ENCODE data around the gene MTPN. TPM values are rescaled to one million over a fixed set of nuclear protein-coding genes. Genes with fewer than 3 reads are reported as not detected.

The MTPN gene
- total RNA-seq, 5 donors from 2014 or later (not counting 1 experiment from before 2014, with no cell fraction given): 74.2 to 96.3 (median 84.1) TPM

GRCh38 chr7:135894816-135895215, 82.3 kb downstream of the MTPN start:
- ATAC-seq (replicated peaks in 1 of 4) (no peak), DNase-seq (no peak)
- no peaks in the 10 kb centered on the region for H3K36me3 ChIP-seq (ENCODE audit: control insufficient read depth in 2 of 2, extremely low read depth in 1 of 2, insufficient read depth in 1 of 2, low read length in 1 of 2)
- no peaks in the 10 kb centered on the region for H3K4me1 Mint-ChIP-seq
- no peak overlapping the region for H3K4me3 Mint-ChIP-seq
- H3K9me3 ChIP-seq: no peaks in the 10 kb centered on the region
- no peak overlapping the region for H3K4me3 ChIP-seq (ENCODE audit: control insufficient read depth in 1 of 2, extremely low read depth in 1 of 2, low read length in 1 of 2)
- WGBS (ENCODE audit: insufficient coverage): 100% methylated on average over 2 of the region's 3 CpGs
- no peak overlapping the region for H3K27ac ChIP-seq (ENCODE audit: low read length)
- no peaks in the 10 kb centered on the region for H3K9me3 Mint-ChIP-seq
- no peaks in the 10 kb centered on the region for H3K4me1 ChIP-seq (ENCODE audit: control insufficient read depth in 1 of 2, extremely low read depth in 1 of 2, insufficient read depth in 2 of 2, low read length in 2 of 2)
- ChIA-PET POLR2A (interaction anchor here in 1 of 2 donors (0.7 kb wide), 1 partner anchor 103 kb away, joined by 5 read pairs; no protein-coding TSS in a partner anchor), CTCF (no interaction called here)
- no peaks in the 10 kb centered on the region for H3K27me3 ChIP-seq (replicated peaks in 1 of 2; ENCODE audit: control insufficient read depth in 2 of 2, extremely low read depth in 1 of 2, insufficient read depth in 2 of 2, low read length in 1 of 2)
- no peaks in the 10 kb centered on the region for H3K36me3 Mint-ChIP-seq
- H3K27me3 Mint-ChIP-seq: no peaks in the 10 kb centered on the region
- H3K27ac Mint-ChIP-seq: no peak overlapping the region

DNA sequence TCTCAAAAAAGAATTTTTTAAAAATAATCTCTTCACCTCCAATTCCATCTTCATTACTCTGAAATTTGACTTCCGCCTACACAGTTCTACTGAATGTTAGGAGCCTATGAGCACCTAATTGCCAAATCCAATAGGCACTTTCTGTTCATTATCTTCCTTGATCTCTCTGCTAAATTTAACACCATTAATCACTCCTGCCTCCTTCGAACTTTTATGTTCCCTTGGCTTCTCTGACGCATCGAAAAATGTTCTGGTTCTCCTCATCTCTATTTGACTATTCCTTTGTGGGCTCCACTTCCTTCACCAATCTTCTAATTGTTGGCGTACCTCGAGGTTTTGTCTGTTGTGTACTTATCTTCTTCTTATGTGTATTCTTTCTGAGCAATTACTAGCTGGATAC, 87.3 kb downstream of the MTPN start:
- ATAC-seq (replicated peaks in 1 of 4) (no peak), DNase-seq (no peak)
- ChIA-PET CTCF (no interaction called here), POLR2A (no interaction called here)
- Histone ChIP-seq H3K27ac (ENCODE audit: low read length) (no peak overlapping the region), H3K27me3 (replicated peaks in 1 of 2; ENCODE audit: control insufficient read depth in 2 of 2, extremely low read depth in 1 of 2, insufficient read depth in 2 of 2, low read length in 1 of 2) (no peaks in the 10 kb centered on the region), H3K36me3 (ENCODE audit: control insufficient read depth in 2 of 2, extremely low read depth in 1 of 2, insufficient read depth in 1 of 2, low read length in 1 of 2) (no peaks in the 10 kb centered on the region), H3K4me3 (ENCODE audit: control insufficient read depth in 1 of 2, extremely low read depth in 1 of 2, low read length in 1 of 2) (no peak overlapping the region), H3K4me1 (ENCODE audit: control insufficient read depth in 1 of 2, extremely low read depth in 1 of 2, insufficient read depth in 2 of 2, low read length in 2 of 2) (no peaks in the 10 kb centered on the region), H3K9me3 (no peaks in the 10 kb centered on the region)
- no peaks in the 10 kb centered on the region for H3K36me3 Mint-ChIP-seq
- no peaks in the 10 kb centered on the region for H3K4me1 Mint-ChIP-seq
- 80% methylated on average over 2 of the region's 6 CpGs for WGBS (ENCODE audit: insufficient coverage)
- H3K27me3 Mint-ChIP-seq: no peaks in the 10 kb centered on the region
- H3K9me3 Mint-ChIP-seq: no peaks in the 10 kb centered on the region
- H3K4me3 Mint-ChIP-seq: no peak overlapping the region
- H3K27ac Mint-ChIP-seq: no peak overlapping the region

DNA sequence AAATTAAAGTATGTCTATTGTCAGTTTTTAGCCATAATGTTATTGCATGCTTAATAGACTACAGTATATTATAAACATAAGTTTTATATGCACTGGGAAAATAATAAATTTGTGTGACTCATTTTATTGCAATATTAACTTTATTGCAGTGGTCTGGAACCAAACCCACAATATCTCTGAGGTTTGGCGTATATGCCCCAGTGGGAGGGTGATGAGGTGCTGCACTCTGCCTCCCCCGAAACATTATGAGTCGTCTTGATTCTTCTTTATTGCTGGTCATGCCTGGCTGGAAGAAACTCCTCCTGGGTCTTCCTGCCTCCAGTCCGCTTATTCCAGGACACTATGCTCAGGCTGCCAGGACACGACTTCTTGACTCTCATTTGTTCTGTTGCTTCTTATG, 88.4 kb downstream of the MTPN start:
- H3K9me3 ChIP-seq: no peaks in the 10 kb centered on the region
- Mint-ChIP-seq H3K27me3 (no peaks in the 10 kb centered on the region), H3K4me3 (no peak overlapping the region), H3K36me3 (no peaks in the 10 kb centered on the region), H3K27ac (no peak overlapping the region), H3K4me1 (no peaks in the 10 kb centered on the region), H3K9me3 (no peaks in the 10 kb centered on the region)
- no peaks in the 10 kb centered on the region for H3K4me1 ChIP-seq (ENCODE audit: control insufficient read depth in 1 of 2, extremely low read depth in 1 of 2, insufficient read depth in 2 of 2, low read length in 2 of 2)
- ChIA-PET POLR2A (no interaction called here), CTCF (no interaction called here)
- ATAC-seq (replicated peaks in 1 of 4) (no peak), DNase-seq (no peak)
- H3K4me3 ChIP-seq (ENCODE audit: control insufficient read depth in 1 of 2, extremely low read depth in 1 of 2, low read length in 1 of 2): no peak overlapping the region
- no peaks in the 10 kb centered on the region for H3K36me3 ChIP-seq (ENCODE audit: control insufficient read depth in 2 of 2, extremely low read depth in 1 of 2, insufficient read depth in 1 of 2, low read length in 1 of 2)
- no peaks in the 10 kb centered on the region for H3K27me3 ChIP-seq (replicated peaks in 1 of 2; ENCODE audit: control insufficient read depth in 2 of 2, extremely low read depth in 1 of 2, insufficient read depth in 2 of 2, low read length in 1 of 2)
- 73% methylated on average over 3 of the region's 5 CpGs for WGBS (ENCODE audit: insufficient coverage)
- H3K27ac ChIP-seq (ENCODE audit: low read length): no peak overlapping the region

- Histone ChIP-seq H3K27ac (ENCODE audit: low read length) (no peak overlapping the region), H3K4me3 (ENCODE audit: control insufficient read depth in 1 of 2, extremely low read depth in 1 of 2, low read length in 1 of 2) (no peak overlapping the region), H3K27me3 (replicated peaks in 1 of 2; ENCODE audit: control insufficient read depth in 2 of 2, extremely low read depth in 1 of 2, insufficient read depth in 2 of 2, low read length in 1 of 2) (no peaks in the 10 kb centered on the region), H3K36me3 (ENCODE audit: control insufficient read depth in 2 of 2, extremely low read depth in 1 of 2, insufficient read depth in 1 of 2, low read length in 1 of 2) (no peaks in the 10 kb centered on the region), H3K9me3 (no peaks in the 10 kb centered on the region), H3K4me1 (ENCODE audit: control insufficient read depth in 1 of 2, extremely low read depth in 1 of 2, insufficient read depth in 2 of 2, low read length in 2 of 2) (no peaks in the 10 kb centered on the region)
- Mint-ChIP-seq H3K36me3 (no peaks in the 10 kb centered on the region), H3K4me1 (no peaks in the 10 kb centered on the region), H3K27me3 (no peaks in the 10 kb centered on the region), H3K4me3 (no peak overlapping the region), H3K9me3 (no peaks in the 10 kb centered on the region), H3K27ac (no peak overlapping the region)
- POLR2A ChIA-PET: interaction anchor here in 1 of 2 donors (0.7 kb wide), 1 partner anchor 231 kb away, joined by 3 read pairs; no protein-coding TSS in a partner anchor
- CTCF ChIA-PET: no interaction called here
- ATAC-seq (replicated peaks in 1 of 4) (no peak), DNase-seq (no peak)
- WGBS (ENCODE audit: insufficient coverage): no CpG with 5 or more reads among the region's 5 CpGs
Observed at GRCh38 chr7:135886345-135887132, 90.6 kb downstream of the MTPN start.

DNA sequence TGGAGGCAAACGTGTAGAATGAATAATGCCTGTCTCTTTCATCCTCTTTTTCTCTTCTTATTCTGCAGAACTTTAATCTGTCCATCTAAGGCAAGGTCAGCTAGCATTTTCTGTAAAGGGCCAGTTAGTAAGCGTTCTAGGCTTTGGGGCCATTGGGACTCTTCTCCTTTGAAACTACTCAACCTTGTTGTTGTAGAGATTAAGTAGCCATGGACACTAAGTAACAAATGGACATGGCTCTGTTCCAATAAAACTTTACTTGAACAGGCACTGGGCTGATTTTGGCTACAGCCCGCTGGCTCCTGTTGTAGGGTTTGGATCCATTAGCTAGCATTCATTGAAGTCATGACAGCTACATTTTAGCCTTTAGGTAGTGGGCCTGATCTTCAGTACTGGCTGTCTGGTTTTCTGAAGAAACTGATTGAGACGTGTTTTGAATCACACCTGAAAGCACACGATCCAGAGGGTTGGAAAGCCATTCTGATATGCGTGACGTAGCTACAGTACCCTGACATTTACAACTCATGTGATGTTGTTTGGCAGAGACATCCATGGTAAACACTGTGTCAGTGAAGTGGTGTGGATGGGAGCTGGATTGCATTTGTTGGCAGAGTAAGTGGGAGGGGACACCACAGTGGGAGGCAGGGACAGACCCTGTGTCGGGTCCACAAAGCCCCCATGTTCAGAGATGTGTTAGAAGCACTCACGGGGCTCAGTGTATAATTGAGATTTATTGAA, 92.5 kb downstream of the MTPN start:
- no peak overlapping the region for H3K4me3 ChIP-seq (ENCODE audit: control insufficient read depth in 1 of 2, extremely low read depth in 1 of 2, low read length in 1 of 2)
- no peaks in the 10 kb centered on the region for H3K4me1 ChIP-seq (ENCODE audit: control insufficient read depth in 1 of 2, extremely low read depth in 1 of 2, insufficient read depth in 2 of 2, low read length in 2 of 2)
- no peaks in the 10 kb centered on the region for H3K36me3 Mint-ChIP-seq
- no peak overlapping the region for H3K27ac Mint-ChIP-seq
- H3K27me3 ChIP-seq (replicated peaks in 1 of 2; ENCODE audit: control insufficient read depth in 2 of 2, extremely low read depth in 1 of 2, insufficient read depth in 2 of 2, low read length in 1 of 2): no peaks in the 10 kb centered on the region
- no peak for ATAC-seq (replicated peaks in 1 of 4)
- no peak for DNase-seq
- H3K27me3 Mint-ChIP-seq: no peaks in the 10 kb centered on the region
- H3K9me3 Mint-ChIP-seq: no peaks in the 10 kb centered on the region
- no peaks in the 10 kb centered on the region for H3K4me1 Mint-ChIP-seq
- CTCF ChIA-PET: no interaction called here
- H3K4me3 Mint-ChIP-seq: no peak overlapping the region
- H3K9me3 ChIP-seq: no peaks in the 10 kb centered on the region
- H3K27ac ChIP-seq (ENCODE audit: low read length): no peak overlapping the region
- 98% methylated on average over 6 of the region's 9 CpGs for WGBS (ENCODE audit: insufficient coverage)
- POLR2A ChIA-PET: no interaction called here
- H3K36me3 ChIP-seq (ENCODE audit: control insufficient read depth in 2 of 2, extremely low read depth in 1 of 2, insufficient read depth in 1 of 2, low read length in 1 of 2): no peaks in the 10 kb centered on the region

DNA sequence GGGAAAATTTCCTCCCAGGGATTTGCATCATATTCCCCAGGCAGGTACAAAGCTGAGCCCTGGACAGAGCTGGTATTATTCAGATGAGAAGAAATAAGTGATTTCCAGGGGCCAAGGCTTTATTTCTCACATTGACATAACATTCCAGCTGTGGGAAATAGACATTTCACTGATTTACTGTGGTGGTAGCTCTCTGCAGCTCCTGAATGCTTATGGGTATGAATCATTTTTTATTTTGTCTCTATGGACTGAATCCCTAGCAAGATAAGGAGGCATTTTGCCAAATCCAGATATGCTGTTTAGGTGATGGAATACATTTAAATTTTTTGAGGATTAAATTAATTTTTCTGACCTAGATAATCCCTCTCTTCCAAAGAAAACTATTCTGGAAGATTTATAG, 97.9 kb downstream of the MTPN start:
- DNase-seq: no peak
- no peak for ATAC-seq (replicated peaks in 1 of 4)
- Mint-ChIP-seq H3K9me3 (no peaks in the 10 kb centered on the region), H3K27ac (no peak overlapping the region), H3K4me1 (no peaks in the 10 kb centered on the region), H3K4me3 (no peak overlapping the region), H3K36me3 (no peaks in the 10 kb centered on the region), H3K27me3 (peaks cover 9 to 14% of the 10 kb centered on the region in 2 donors)
- Histone ChIP-seq H3K4me3 (ENCODE audit: control insufficient read depth in 1 of 2, extremely low read depth in 1 of 2, low read length in 1 of 2) (no peak overlapping the region), H3K9me3 (no peaks in the 10 kb centered on the region), H3K27ac (ENCODE audit: low read length) (no peak overlapping the region), H3K27me3 (replicated peaks in 1 of 2; ENCODE audit: control insufficient read depth in 2 of 2, extremely low read depth in 1 of 2, insufficient read depth in 2 of 2, low read length in 1 of 2) (no peaks in the 10 kb centered on the region), H3K4me1 (ENCODE audit: control insufficient read depth in 1 of 2, extremely low read depth in 1 of 2, insufficient read depth in 2 of 2, low read length in 2 of 2) (no peaks in the 10 kb centered on the region), H3K36me3 (ENCODE audit: control insufficient read depth in 2 of 2, extremely low read depth in 1 of 2, insufficient read depth in 1 of 2, low read length in 1 of 2) (no peaks in the 10 kb centered on the region)
- CTCF ChIA-PET: no interaction called here
- POLR2A ChIA-PET: no interaction called here
